ENCODE results near the gene ATIC.

GRCh38 chr2:215275824-215276223 lies 36.0 kb upstream of the ATIC start:
- TF ChIP-seq POLR2AphosphoS5 (IDR thresholded peaks at IDR 0.05) (no peak), CTCF (IDR thresholded peaks at IDR 0.05) (no peak), POLR2A (IDR thresholded peaks at IDR 0.05) (no peak)
